ENCODE data around the gene SPDYC.

SPDYC gene

GRCh38 chr11:65194564-65194963 lies 24.5 kb downstream of the SPDYC start:
- DNase-seq (ENCODE audit: low read depth, low spot score), result no peak
- no peak overlapping the region for H3K27ac ChIP-seq

- H3K27ac ChIP-seq, result no peak overlapping the region
- DNase-seq (ENCODE audit: low read depth, low spot score), result no peak
Observed at GRCh38 chr11:65204143-65204542, 34.1 kb downstream of the SPDYC start.

GRCh38 chr11:65204646-65205601 lies 34.9 kb downstream of the SPDYC start:
- no peak for DNase-seq (ENCODE audit: low read depth, low spot score)
- H3K27ac ChIP-seq, result no peak overlapping the region

- DNase-seq (ENCODE audit: low read depth, low spot score), result no peak
Observed at GRCh38 chr11:65205602-65205967, 35.6 kb downstream of the SPDYC start.

GRCh38 chr11:65206441-65206841 lies 36.4 kb downstream of the SPDYC start:
- H3K27ac ChIP-seq, result no peak overlapping the region
- no peak for DNase-seq (ENCODE audit: low read depth, low spot score)

More at GRCh38 chr11:65205602-65205967, 35.6 kb downstream of the SPDYC start:
- no peak overlapping the region for H3K27ac ChIP-seq

GRCh38 chr11:65206901-65207300 lies 36.9 kb downstream of the SPDYC start:
- no peak for DNase-seq (ENCODE audit: low read depth, low spot score)

GRCh38 chr11:65207918-65208784 lies 38.1 kb downstream of the SPDYC start:
- no peak for DNase-seq (ENCODE audit: low read depth, low spot score)
- no peak overlapping the region for H3K27ac ChIP-seq

More at GRCh38 chr11:65206901-65207300, 36.9 kb downstream of the SPDYC start:
- no peak overlapping the region for H3K27ac ChIP-seq

GRCh38 chr11:65208785-65209710 lies 39.0 kb downstream of the SPDYC start:
- no peak for DNase-seq (ENCODE audit: low read depth, low spot score)
- no peak overlapping the region for H3K27ac ChIP-seq

GRCh38 chr11:65209711-65210360 lies 39.8 kb downstream of the SPDYC start:
- no peak overlapping the region for H3K27ac ChIP-seq
- no peak for DNase-seq (ENCODE audit: low read depth, low spot score)

GRCh38 chr11:65210361-65210731 lies 40.3 kb downstream of the SPDYC start:
- DNase-seq (ENCODE audit: low read depth, low spot score), result no peak
- no peak overlapping the region for H3K27ac ChIP-seq

- no peak for DNase-seq (ENCODE audit: low read depth, low spot score)
- H3K27ac ChIP-seq, result no peak overlapping the region
Observed at GRCh38 chr11:65210748-65211147, 40.7 kb downstream of the SPDYC start.

GRCh38 chr11:65211293-65212105 lies 41.5 kb downstream of the SPDYC start:
- no peak overlapping the region for H3K27ac ChIP-seq
- no peak for DNase-seq (ENCODE audit: low read depth, low spot score)

- DNase-seq (ENCODE audit: low read depth, low spot score), result no peak
- no peak overlapping the region for H3K27ac ChIP-seq
Observed at GRCh38 chr11:65212226-65212801, 42.3 kb downstream of the SPDYC start.

GRCh38 chr11:65213322-65214211 lies 43.5 kb downstream of the SPDYC start:
- DNase-seq (ENCODE audit: low read depth, low spot score), result no peak
- no peak overlapping the region for H3K27ac ChIP-seq

- no peak overlapping the region for H3K27ac ChIP-seq
- DNase-seq (ENCODE audit: low read depth, low spot score), result no peak
Observed at GRCh38 chr11:65214212-65214845, 44.3 kb downstream of the SPDYC start.

GRCh38 chr11:65215441-65216076 lies 45.5 kb downstream of the SPDYC start:
- DNase-seq (ENCODE audit: low read depth, low spot score), result no peak
- H3K27ac ChIP-seq, result no peak overlapping the region
